Upper lobe of right lung (tissue), 1 donor: ENCODE data around the gene SDK2. TPM values are rescaled to one million over a fixed set of nuclear protein-coding genes. Genes with fewer than 3 reads are reported as not detected.

ENCODE experiments used
- ATAC-seq: fragments of 200-7000 bp; cut with Tn5 transposase; one replicate; pipeline ENCODE4 v1.9.1; 2020; ENCODE audit warnings: mild to moderate bottlenecking, moderate library complexity
- DNase-seq: peaks from one replicate; pipeline ENCODE4 v3.0.0-alpha.2; 2020
- H3K27ac ChIP-seq: fragments of 200-600 bp; one replicate; pipeline ENCODE4 v1.8.0; 2022
- H3K27me3 ChIP-seq: fragments of 200-600 bp; one replicate; pipeline ENCODE4 v1.8.0; 2022; ENCODE audit warnings: mild to moderate bottlenecking
- H3K36me3 ChIP-seq: fragments of 200-600 bp; one replicate; pipeline ENCODE4 v1.8.0; 2022
- H3K4me1 ChIP-seq: fragments of 200-600 bp; one replicate; pipeline ENCODE4 v1.8.0; 2022
- H3K4me3 ChIP-seq: fragments of 200-600 bp; one replicate; pipeline ENCODE4 v1.8.0; 2022; ENCODE audit warnings: mild to moderate bottlenecking
- H3K9me3 ChIP-seq: fragments of 200-600 bp; one replicate; pipeline ENCODE4 v1.8.0; 2022
- intact Hi-C: fragments of 100-400 bp; cut with DNase I; formaldehyde crosslinking; loops from one replicate; pipeline ENCODE4 v1.11.0; 2022
- total RNA-seq: library from RNA; stranded (reverse); fragmentation: NEBNext Ultra II Directional; extraction: Animal tissue kit (Norgen Biotek cat#: 25700); gene quantifications from one replicate; pipeline ENCODE4 v1.2.1, GENCODE V29; 2021
- TF ChIP-seq, protein P1 (sequence below): fragments of 200-600 bp; IDR thresholded peaks from one replicate; pipeline ENCODE4 v1.8.0; 2022; ENCODE audit warnings: antibody characterized with exemption
- donor health status: DM: no; HTN: yes; CAD: no; lungs with severe emphysema.

The SDK2 gene
- total RNA-seq, 1 donor from 2014 or later, result 2.3 TPM

DNA sequence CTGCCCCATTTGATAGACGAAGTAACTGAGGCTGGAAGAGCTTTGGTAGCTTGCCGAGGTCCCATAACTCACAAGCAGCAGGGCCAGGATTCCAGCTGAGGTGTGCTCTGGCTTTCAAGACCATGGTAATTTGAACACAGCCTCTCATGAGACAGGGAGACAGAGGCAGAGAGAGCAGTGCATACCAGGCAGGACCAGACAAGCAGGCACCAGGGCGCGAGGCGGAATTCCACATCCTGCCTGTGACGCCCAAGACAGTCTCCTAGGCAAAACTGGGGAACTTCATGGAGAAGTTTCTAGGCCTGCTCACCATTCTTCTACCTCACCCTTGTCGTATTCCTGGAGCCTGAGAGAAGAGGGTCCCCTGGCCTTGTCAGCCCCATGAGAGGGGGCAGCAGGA is 19.2 kb downstream of the SDK2 start:
- Histone ChIP-seq H3K4me1 (no peaks in the 10 kb centered on the region), H3K27ac (no peak overlapping the region), H3K36me3 (no peaks in the 10 kb centered on the region), H3K27me3 (no peaks in the 10 kb centered on the region), H3K9me3 (no peaks in the 10 kb centered on the region), H3K4me3 (no peak overlapping the region)
- ATAC-seq, result no peak
- TF ChIP-seq, protein P1, sequence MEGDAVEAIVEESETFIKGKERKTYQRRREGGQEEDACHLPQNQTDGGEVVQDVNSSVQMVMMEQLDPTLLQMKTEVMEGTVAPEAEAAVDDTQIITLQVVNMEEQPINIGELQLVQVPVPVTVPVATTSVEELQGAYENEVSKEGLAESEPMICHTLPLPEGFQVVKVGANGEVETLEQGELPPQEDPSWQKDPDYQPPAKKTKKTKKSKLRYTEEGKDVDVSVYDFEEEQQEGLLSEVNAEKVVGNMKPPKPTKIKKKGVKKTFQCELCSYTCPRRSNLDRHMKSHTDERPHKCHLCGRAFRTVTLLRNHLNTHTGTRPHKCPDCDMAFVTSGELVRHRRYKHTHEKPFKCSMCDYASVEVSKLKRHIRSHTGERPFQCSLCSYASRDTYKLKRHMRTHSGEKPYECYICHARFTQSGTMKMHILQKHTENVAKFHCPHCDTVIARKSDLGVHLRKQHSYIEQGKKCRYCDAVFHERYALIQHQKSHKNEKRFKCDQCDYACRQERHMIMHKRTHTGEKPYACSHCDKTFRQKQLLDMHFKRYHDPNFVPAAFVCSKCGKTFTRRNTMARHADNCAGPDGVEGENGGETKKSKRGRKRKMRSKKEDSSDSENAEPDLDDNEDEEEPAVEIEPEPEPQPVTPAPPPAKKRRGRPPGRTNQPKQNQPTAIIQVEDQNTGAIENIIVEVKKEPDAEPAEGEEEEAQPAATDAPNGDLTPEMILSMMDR, result no peak
- intact Hi-C loops, result no loop called here
- DNase-seq, result no peak

DNA sequence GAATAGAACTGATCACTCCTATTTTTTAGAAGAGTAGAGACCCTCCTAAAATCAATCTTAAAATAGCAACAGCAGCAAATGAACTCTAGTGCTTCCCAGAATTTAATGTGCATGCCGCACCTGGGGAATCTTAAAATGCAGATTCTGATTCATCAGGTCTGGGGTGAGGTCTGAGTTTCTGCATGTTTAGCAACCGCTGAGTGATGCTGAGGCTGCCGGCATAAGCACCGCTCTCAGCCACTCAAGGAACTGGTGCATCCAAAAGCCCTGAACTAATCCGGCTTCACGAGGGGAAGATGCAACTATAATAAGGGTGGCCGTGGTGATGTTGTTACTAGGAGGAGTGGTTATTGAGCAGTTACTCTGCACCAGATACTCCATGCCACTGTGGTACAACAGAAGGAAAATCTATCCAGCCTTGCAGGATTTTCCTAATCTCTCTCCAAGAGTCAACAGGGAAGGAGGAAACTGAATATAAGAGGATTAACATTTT is 19.7 kb downstream of the SDK2 start:
- Histone ChIP-seq H3K4me1 (no peaks in the 10 kb centered on the region), H3K36me3 (no peaks in the 10 kb centered on the region), H3K27me3 (no peaks in the 10 kb centered on the region), H3K27ac (no peak overlapping the region), H3K9me3 (no peaks in the 10 kb centered on the region), H3K4me3 (no peak overlapping the region)
- DNase-seq (no peak), ATAC-seq (no peak)
- intact Hi-C loops, result no loop called here
- TF ChIP-seq, protein P1, result no peak

DNA sequence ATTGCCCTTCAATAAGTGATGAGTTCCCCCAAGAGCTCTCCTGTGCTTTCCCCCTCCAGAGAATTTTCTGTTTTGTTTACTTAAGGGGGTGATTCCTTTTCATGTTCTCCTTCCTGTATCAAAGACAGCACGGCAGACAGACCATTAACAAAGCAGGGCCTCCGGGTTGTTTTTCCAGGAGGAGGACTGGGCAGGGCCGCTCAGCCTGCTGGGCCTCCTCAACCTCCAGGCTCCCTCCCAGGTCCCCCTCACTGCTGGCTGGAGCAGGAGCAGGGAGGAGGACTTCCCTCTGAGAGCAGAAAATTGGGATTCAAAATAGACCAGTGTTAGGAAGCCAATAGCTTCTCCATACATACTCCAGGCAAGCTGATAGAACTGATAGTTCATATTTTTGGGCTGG is 20.4 kb downstream of the SDK2 start:
- intact Hi-C loops, result no loop called here
- ATAC-seq (no peak), DNase-seq (no peak)
- Histone ChIP-seq H3K9me3 (no peaks in the 10 kb centered on the region), H3K27me3 (no peaks in the 10 kb centered on the region), H3K36me3 (no peaks in the 10 kb centered on the region), H3K4me3 (no peak overlapping the region), H3K27ac (no peak overlapping the region), H3K4me1 (no peaks in the 10 kb centered on the region)
- TF ChIP-seq, protein P1, result no peak

DNA sequence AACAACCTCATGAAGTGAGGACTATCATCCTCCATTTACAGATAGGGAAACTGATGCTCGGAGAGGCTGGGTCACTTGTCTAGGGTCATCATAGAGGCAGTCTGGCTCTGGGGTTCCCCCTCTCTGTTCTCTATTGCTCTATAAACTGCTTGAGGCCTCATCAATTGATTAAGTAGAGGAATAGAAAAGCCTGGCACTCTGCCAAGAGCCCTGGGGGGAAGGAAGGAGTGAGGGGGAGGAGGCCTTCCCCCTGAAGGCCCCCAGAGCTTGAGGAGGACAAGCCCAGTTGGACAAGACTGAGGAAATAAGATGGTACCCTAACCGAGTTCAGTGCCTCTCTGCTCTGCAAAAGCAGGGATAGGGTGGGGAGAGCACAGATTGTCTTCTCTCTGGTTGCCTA is 21.0 kb downstream of the SDK2 start:
- Histone ChIP-seq H3K9me3 (no peaks in the 10 kb centered on the region), H3K27me3 (no peaks in the 10 kb centered on the region), H3K4me3 (no peak overlapping the region), H3K36me3 (no peaks in the 10 kb centered on the region), H3K27ac (no peak overlapping the region), H3K4me1 (no peaks in the 10 kb centered on the region)
- TF ChIP-seq, protein P1, result no peak
- intact Hi-C loops, result no loop called here
- ATAC-seq, result no peak
- no peak for DNase-seq

DNA sequence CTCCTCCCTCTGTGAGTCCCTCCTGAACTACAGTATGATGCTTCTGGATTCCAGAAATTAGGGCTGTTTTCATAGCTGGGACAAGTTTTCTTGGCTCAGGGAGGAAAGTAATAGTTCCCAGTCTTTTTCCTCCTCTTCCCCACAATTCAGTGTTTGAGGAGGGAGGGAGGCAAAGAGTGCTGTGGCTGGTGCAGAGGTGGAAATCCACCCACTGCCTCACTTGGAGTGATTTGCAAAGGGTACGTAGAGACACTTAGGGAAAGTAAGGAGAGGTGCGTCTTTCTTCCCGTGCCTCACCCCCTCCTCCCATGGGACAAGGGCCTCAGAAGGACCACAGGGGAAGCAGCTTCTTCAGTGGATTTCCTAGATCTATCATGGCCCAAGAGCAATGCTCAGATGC is 21.9 kb downstream of the SDK2 start:
- Histone ChIP-seq H3K27me3 (no peaks in the 10 kb centered on the region), H3K27ac (no peak overlapping the region), H3K36me3 (no peaks in the 10 kb centered on the region), H3K4me3 (no peak overlapping the region), H3K4me1 (no peaks in the 10 kb centered on the region), H3K9me3 (no peaks in the 10 kb centered on the region)
- DNase-seq, result no peak
- TF ChIP-seq, protein P1, result no peak
- no peak for ATAC-seq
- intact Hi-C loops, result no loop called here

DNA sequence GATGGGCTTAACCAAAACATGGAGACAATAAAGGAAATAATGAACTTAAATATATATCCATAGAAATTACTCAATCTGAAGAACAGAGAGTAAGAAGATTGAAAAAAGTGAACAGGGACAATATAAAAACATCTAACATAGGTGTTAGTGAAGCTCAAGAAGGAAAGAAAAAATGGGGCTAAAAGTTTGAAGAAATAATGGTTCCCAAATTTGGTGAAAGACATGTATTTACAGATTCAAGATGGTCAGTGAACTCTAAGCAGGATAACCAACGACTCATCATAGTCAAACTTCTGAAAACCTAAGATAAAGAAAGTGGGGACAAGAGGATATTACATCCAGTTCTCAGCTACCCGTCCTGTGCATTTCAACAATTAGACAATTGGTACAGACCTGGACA is 22.6 kb downstream of the SDK2 start:
- TF ChIP-seq, protein P1, result no peak
- Histone ChIP-seq H3K27ac (no peak overlapping the region), H3K36me3 (no peaks in the 10 kb centered on the region), H3K27me3 (no peaks in the 10 kb centered on the region), H3K4me1 (no peaks in the 10 kb centered on the region), H3K4me3 (no peak overlapping the region), H3K9me3 (no peaks in the 10 kb centered on the region)
- no peak for ATAC-seq
- intact Hi-C loops, result no loop called here
- DNase-seq, result no peak
